Measurements from ENCODE around the gene IGSF6. TPM values are rescaled to one million over a fixed set of nuclear protein-coding genes. Genes with fewer than 3 reads are reported as not detected.
A peak's percentile ranks its signal among the peaks of the same experiment; 100 is the strongest.

Gene IGSF6
- total and polyA plus RNA-seq, 9 of the 15 experiments (the other 6 are each of a cell fraction or from before 2014, with no cell fraction given), result 0.07 TPM; not detected in 8

- H3K4me1 ChIP-seq (replicated peaks in 1 of 2; ENCODE audit: control insufficient read depth in 2 of 2, insufficient read depth in 2 of 2, low read length in 2 of 2), result peaks cover 14 to 15% of the 10 kb centered on the region in 2 experiments; a peak in 4 of 5 replicates
- TSS peak; percentile 96 for BruUV-seq (replicated peaks)
- no peaks in the 10 kb centered on the region for H3K27me3 ChIP-seq (ENCODE audit: control insufficient read depth in 2 of 2, insufficient read depth in 2 of 2, low read length in 2 of 2)
- ATAC-seq (peak; percentile 15), DNase-seq (ENCODE audit: extremely low read depth in 1 of 4, low spot score in 3 of 4) (peak in 2 of 4 experiments; percentile 20 to 36), FAIRE-seq (no peak)
- H3K9me3 ChIP-seq (replicated peaks; ENCODE audit: control insufficient read depth, insufficient read depth, low read depth, low read length), result no peaks in the 10 kb centered on the region
- 4% methylated on average over 13 of the region's 13 CpGs for WGBS (ENCODE audit: insufficient coverage, low coverage, missing lambda C conversion rate)
- no peak for TF ChIP-seq ZBTB43 (CRISPR knock-in tag; IDR thresholded peaks at IDR 0.05)
- TF ChIP-seq U2AF1 (optimal IDR thresholded peaks at IDR 0.05; ENCODE audit: low read depth, low read length), result no peak
- TF ChIP-seq MCM5 (IDR thresholded peaks at IDR 0.05; ENCODE audit: low read depth), result no peak
- no peak for TF ChIP-seq SMAD1 (IDR thresholded peaks at IDR 0.05; ENCODE audit: low read depth, low read length, partially characterized antibody)
- TF ChIP-seq STAG1 (CRISPR knock-in tag; IDR thresholded peaks at IDR 0.05; ENCODE audit: borderline replicate concordance), result no peak
- no peak for TF ChIP-seq ZNF253 (CRISPR knock-in tag; conservative IDR thresholded peaks at IDR 0.05)
- TF ChIP-seq CCNT2 (IDR thresholded peaks at IDR 0.05; ENCODE audit: borderline replicate concordance, extremely low read depth, insufficient read length, low read depth, low read length), result no peak
- no peak for TF ChIP-seq ZNF79 (CRISPR knock-in tag; IDR thresholded peaks at IDR 0.05; ENCODE audit: low read depth)
- TF ChIP-seq SFPQ (IDR thresholded peaks at IDR 0.05; ENCODE audit: low read depth, low read length), result no peak
- TF ChIP-seq ZNF347 (CRISPR knock-in tag; IDR thresholded peaks at IDR 0.05; ENCODE audit: low read depth), result no peak
- TF ChIP-seq ZBTB49 (CRISPR knock-in tag; IDR thresholded peaks at IDR 0.05; ENCODE audit: borderline replicate concordance), result no peak
- TF ChIP-seq TOE1 (IDR thresholded peaks at IDR 0.05; ENCODE audit: borderline replicate concordance), result no peak
- TF ChIP-seq TOE1 (CRISPR knock-in tag; IDR thresholded peaks at IDR 0.05; ENCODE audit: borderline replicate concordance, low read depth), result no peak
- no peak; the same call in 1 of the 2 replicates for TF ChIP-seq ZNF12 (CRISPR knock-in tag; IDR thresholded peaks at IDR 0.05)
- no peak for TF ChIP-seq CBFA2T3 (IDR thresholded peaks at IDR 0.05)
- no peak for TF ChIP-seq HMBOX1 (IDR thresholded peaks at IDR 0.05)
- H3K27ac ChIP-seq (ENCODE audit: extremely low read depth, low read depth, low read length), result peak overlapping the region; percentile 82
- H4K20me1 ChIP-seq (replicated peaks; ENCODE audit: control insufficient read depth, insufficient read depth, low read length), result no peaks in the 10 kb centered on the region
- no peaks in the 10 kb centered on the region for H3K9me1 ChIP-seq (ENCODE audit: control insufficient read depth, insufficient read depth, low read length)
- in situ Hi-C loops (cut with MboI) (loop anchor here (25.0 kb wide), 1 partner anchor 964 kb away; no protein-coding TSS in a partner anchor), intact Hi-C loops (cut with micrococcal nuclease) (no loop called here)
- H3K4me3 ChIP-seq, result peak overlapping the region; percentile 88
- H3K4me2 ChIP-seq (ENCODE audit: insufficient read depth, low read length), result peak overlapping the region; percentile 93
- ChIA-PET POLR2A (interaction anchor here (0.7 to 1.6 kb wide), 3 partner anchors 9 to 20 kb away, joined by 3 to 4 read pairs (median 3); no protein-coding TSS in a partner anchor), CTCF (ENCODE audit: low intra/inter-chr PET ratio) (interaction anchor here (1.0 kb wide), 1 partner anchor 41 kb away, joined by 3 read pairs; no protein-coding TSS in a partner anchor)
- no peaks in the 10 kb centered on the region for H3K36me3 ChIP-seq (ENCODE audit: control insufficient read depth, insufficient read depth, low read length)
- H3K79me2 ChIP-seq (ENCODE audit: control insufficient read depth, insufficient read depth, low read length), result peaks cover 38% of the 10 kb centered on the region
- H2AFZ ChIP-seq (ENCODE audit: low read depth, low read length), result peak overlapping the region; percentile 98
- H3K9ac ChIP-seq (ENCODE audit: insufficient read depth in 1 of 2, low read depth in 2 of 2, low read length in 2 of 2), result peak overlapping the region; percentile 97 to 98
Observed at GRCh38 chr16:21598701-21599121, 53.7 kb downstream of the IGSF6 start.
